IMR-90 (cell line): ENCODE results near the gene E2F3. TPM values are rescaled to one million over a fixed set of nuclear protein-coding genes. Genes with fewer than 3 reads are reported as not detected.
A peak's percentile ranks its signal among the peaks of the same experiment; 100 is the strongest.

Experiments used
- ATAC-seq: fragments of 200-7000 bp; cut with Tn5 transposase; 2 replicates; pipeline ENCODE4 v1.9.1; 2020; ENCODE audit warnings: low read depth, mild to moderate bottlenecking, moderate library complexity
- BruUV-seq: library from RNA; stranded (reverse); fragments of 400-500 nt; replicated peaks from 2 replicates; lab custom pipeline; 2021; lab: Mats Ljungman, UMichigan
- CTCF ChIA-PET: fragments of 300-600 bp; formaldehyde crosslinking; extraction: SDS; loops from one replicate; lab custom pipeline; 2021; ENCODE audit warnings: antibody characterized with exemption; lab: Yijun Ruan, JAX
- POLR2A ChIA-PET: fragments of 300-600 bp; sonication (Branson Sonifier 250); formaldehyde crosslinking; loops from one replicate; lab custom pipeline; 2022; ENCODE audit warnings: antibody characterized with exemption; ENCODE audit not compliant: unreplicated experiment; lab: Charles Lee
- DNase-seq: peaks from one replicate; pipeline ENCODE4 v3.0.0; 2013
- H2AFZ ChIP-seq: replicated peaks from 2 replicates; pipeline ENCODE3; 2013; ENCODE audit warnings: low read length, mild to moderate bottlenecking; ENCODE audit not compliant: poor library complexity
- H2AK5ac ChIP-seq: 2 replicates; pipeline ENCODE4 v1.6.1; 2013; ENCODE audit warnings: low read depth, low read length, inconsistent platforms
- H2AK9ac ChIP-seq: replicated peaks from 2 replicates; pipeline ENCODE3; 2013; ENCODE audit warnings: mild to moderate bottlenecking, low read depth, low read length, moderate library complexity; ENCODE audit not compliant: poor library complexity
- H2BK120ac ChIP-seq: 2 replicates; pipeline ENCODE4 v1.6.1; 2013; ENCODE audit warnings: low read depth, low read length, inconsistent platforms
- H2BK15ac ChIP-seq: 3 replicates; pipeline ENCODE4 v1.6.1; 2013; ENCODE audit warnings: low read depth, low read length, inconsistent platforms
- H2BK20ac ChIP-seq: 2 replicates; pipeline ENCODE4 v1.6.1; 2013; ENCODE audit warnings: low read depth, mild to moderate bottlenecking, inconsistent platforms, low read length, moderate library complexity
- H2BK5ac ChIP-seq: 2 replicates; pipeline ENCODE4 v1.6.1; 2013; ENCODE audit warnings: mild to moderate bottlenecking, low read depth, low read length, inconsistent platforms; ENCODE audit not compliant: poor library complexity, severe bottlenecking
- H3K14ac ChIP-seq: replicated peaks from 2 replicates; pipeline ENCODE4 v1.6.1; 2013; ENCODE audit warnings: low read depth, low read length, inconsistent platforms
- H3K18ac ChIP-seq: 2 replicates; pipeline ENCODE4 v1.6.1; 2013; ENCODE audit warnings: low read depth, low read length, control low read depth
- H3K23ac ChIP-seq: 2 replicates; pipeline ENCODE4 v1.6.1; 2013; ENCODE audit warnings: low read depth, low read length, inconsistent platforms
- H3K27ac ChIP-seq: 2 replicates; pipeline ENCODE4 v1.5.1; 2013; ENCODE audit warnings: mild to moderate bottlenecking, control low read depth, low read length; ENCODE audit not compliant: insufficient read depth
- H3K27me3 ChIP-seq: 2 replicates; pipeline ENCODE4 v1.6.1; 2013; ENCODE audit warnings: low read length; ENCODE audit not compliant: control insufficient read depth, insufficient read depth
- H3K36me3 ChIP-seq: 2 replicates; pipeline ENCODE4 v1.6.1; 2013; ENCODE audit warnings: low read length, mixed read lengths; ENCODE audit not compliant: control insufficient read depth, insufficient read depth
- H3K4ac ChIP-seq: 2 replicates; pipeline ENCODE4 v1.6.1; 2013; ENCODE audit warnings: low read depth, low read length, inconsistent platforms
- H3K4me1 ChIP-seq: 2 replicates; pipeline ENCODE4 v1.6.1; 2013; ENCODE audit warnings: low read length, mixed read lengths; ENCODE audit not compliant: control insufficient read depth, insufficient read depth
- H3K4me2 ChIP-seq: 2 replicates; pipeline ENCODE4 v1.6.1; 2013; ENCODE audit warnings: low read depth, mild to moderate bottlenecking, control low read depth, low read length, moderate library complexity
- H3K4me3 ChIP-seq: 2 replicates; pipeline ENCODE4 v1.5.1; 2013; ENCODE audit warnings: low read depth, mild to moderate bottlenecking, control low read depth, low read length, moderate library complexity; ENCODE audit not compliant: insufficient read depth
- H3K56ac ChIP-seq: 2 replicates; pipeline ENCODE4 v1.6.1; 2013; ENCODE audit warnings: low read length, inconsistent platforms; ENCODE audit not compliant: insufficient read depth; ENCODE audit errors: extremely low read depth
- H3K79me1 ChIP-seq, 2 experiments: 2 replicates each; pipeline ENCODE4 v1.6.1; 2013; ENCODE audit warnings: low read length in 2 of 2, inconsistent platforms in 1 of 2, low read depth in 1 of 2
- H3K9ac ChIP-seq: 2 replicates; pipeline ENCODE4 v1.6.1; 2013; ENCODE audit warnings: low read depth, low read length, control low read depth
- H3K9me1 ChIP-seq: 2 replicates; pipeline ENCODE4 v1.6.1; 2013; ENCODE audit warnings: low read length, inconsistent platforms; ENCODE audit not compliant: insufficient read depth
- H3K9me3 ChIP-seq: 2 replicates; pipeline ENCODE4 v1.6.1; 2013; ENCODE audit warnings: low read length; ENCODE audit not compliant: control insufficient read depth, insufficient read depth
- H4K20me1 ChIP-seq: 2 replicates; pipeline ENCODE4 v1.6.1; 2013; ENCODE audit warnings: low read length, inconsistent platforms; ENCODE audit not compliant: insufficient read depth
- H4K5ac ChIP-seq: 2 replicates; pipeline ENCODE4 v1.6.1; 2013; ENCODE audit warnings: mild to moderate bottlenecking, low read depth, low read length, control low read depth
- H4K8ac ChIP-seq, 2 experiments: 2 replicates each; pipeline ENCODE4 v1.6.1; 2013; ENCODE audit warnings: low read depth in 2 of 2, low read length in 2 of 2, control low read depth in 1 of 2, inconsistent platforms in 1 of 2
- H4K91ac ChIP-seq: 2 replicates; pipeline ENCODE4 v1.6.1; 2013; ENCODE audit warnings: low read depth, low read length, inconsistent platforms; ENCODE audit not compliant: insufficient read depth
- BHLHE40 ChIP-seq: fragments of 150-350 bp; IDR thresholded peaks from 2 replicates; pipeline ENCODE4 v1.6.1; 2016; ENCODE audit warnings: mild to moderate bottlenecking, low read depth, low read length
- CHD1 ChIP-seq: IDR thresholded peaks from 2 replicates; pipeline ENCODE4 v1.6.1; 2012; ENCODE audit warnings: low read depth, low read length, improper control_type of control experiment
- CTCF ChIP-seq: conservative IDR thresholded peaks from 2 replicates; pipeline ENCODE4 v1.5.1; 2012; ENCODE audit warnings: mild to moderate bottlenecking, low read depth, low read length, improper control_type of control experiment
- ELK1 ChIP-seq: fragments of 150-350 bp; IDR thresholded peaks from 2 replicates; pipeline ENCODE4 v1.6.1; 2016; ENCODE audit warnings: low read depth, mild to moderate bottlenecking, low read length, moderate library complexity, borderline replicate concordance
- FOS ChIP-seq: fragments of 150-350 bp; IDR thresholded peaks from 2 replicates; pipeline ENCODE4 v1.6.1; 2016; ENCODE audit warnings: low read depth, low read length
- MAFK ChIP-seq: IDR thresholded peaks from 2 replicates; pipeline ENCODE4 v1.6.1; 2012; ENCODE audit warnings: low read depth, low read length, improper control_type of control experiment
- MXI1 ChIP-seq: IDR thresholded peaks from 2 replicates; pipeline ENCODE4 v1.6.1; 2012; ENCODE audit warnings: low read depth, mild to moderate bottlenecking, low read length, moderate library complexity, borderline replicate concordance
- POLR2A ChIP-seq: IDR thresholded peaks from 2 replicates; pipeline ENCODE4 v1.6.1; 2012; ENCODE audit warnings: mild to moderate bottlenecking, low read depth, low read length
- RAD21 ChIP-seq: IDR thresholded peaks from 2 replicates; pipeline ENCODE4 v1.6.1; 2012; ENCODE audit warnings: low read length, improper control_type of control experiment
- RCOR1 ChIP-seq: IDR thresholded peaks from 2 replicates; pipeline ENCODE4 v1.6.1; 2012; ENCODE audit warnings: mild to moderate bottlenecking, low read length, improper control_type of control experiment; ENCODE audit not compliant: insufficient replicate concordance
- RFX5 ChIP-seq: IDR thresholded peaks from 2 replicates; pipeline ENCODE4 v1.8.0; 2012; ENCODE audit warnings: low read depth, mild to moderate bottlenecking, low read length, moderate library complexity
- USF2 ChIP-seq: fragments of 150-350 bp; IDR thresholded peaks from 2 replicates; pipeline ENCODE4 v1.6.1; 2017; ENCODE audit warnings: mild to moderate bottlenecking, antibody characterized with exemption, low read length, low read depth
- WGBS, 2 experiments: methylation state at CpG; one replicate each; pipeline versions ENCODE4 v1.1.5 to v1.1.7; 2013; ENCODE audit warnings: missing lambda C conversion rate in 2 of 2; ENCODE audit not compliant: insufficient read length in 1 of 2; ENCODE audit errors: extremely low coverage in 2 of 2; 5-methylcytosine and 5-hydroxymethylcytosine counted together
- dilution Hi-C: fragments of 300-500 bp; cut with HindIII; formaldehyde crosslinking; loops from one replicate; pipeline ENCODE4 v1.14.3; 2018; ENCODE audit warnings: low sequenced_read_pairs; ENCODE audit not compliant: unreplicated experiment
- in situ Hi-C: fragments of 300-500 bp; cut with MboI; formaldehyde crosslinking; loops from 3 replicates; pipeline ENCODE4 v1.14.3; 2019; ENCODE audit warnings: low sequenced_read_pairs, inconsistent platforms, mixed read lengths
- intact Hi-C: fragments of 100-400 bp; cut with micrococcal nuclease; formaldehyde crosslinking; loops from 2 replicates; pipeline ENCODE4 v1.10.0; 2022
- polyA plus RNA-seq, 3 experiments: library from polyadenylated mRNA; depleted of rRNA; stranded (reverse); fragments of >200 nt; gene quantifications; 2 replicates each; pipeline ENCODE4 v1.2.3, GENCODE V29; 2012; ENCODE audit warnings: low replicate concordance in 1 of 3
- total RNA-seq: library from RNA; depleted of rRNA; stranded (reverse); fragments of >200 nt; gene quantifications from 2 replicates; pipeline ENCODE4 v1.2.3, GENCODE V29; 2012

The E2F3 gene
- total and polyA plus RNA-seq, 2 of the 4 experiments (the other 2 are of a cell fraction) = 2.3 to 8.2 TPM

DNA sequence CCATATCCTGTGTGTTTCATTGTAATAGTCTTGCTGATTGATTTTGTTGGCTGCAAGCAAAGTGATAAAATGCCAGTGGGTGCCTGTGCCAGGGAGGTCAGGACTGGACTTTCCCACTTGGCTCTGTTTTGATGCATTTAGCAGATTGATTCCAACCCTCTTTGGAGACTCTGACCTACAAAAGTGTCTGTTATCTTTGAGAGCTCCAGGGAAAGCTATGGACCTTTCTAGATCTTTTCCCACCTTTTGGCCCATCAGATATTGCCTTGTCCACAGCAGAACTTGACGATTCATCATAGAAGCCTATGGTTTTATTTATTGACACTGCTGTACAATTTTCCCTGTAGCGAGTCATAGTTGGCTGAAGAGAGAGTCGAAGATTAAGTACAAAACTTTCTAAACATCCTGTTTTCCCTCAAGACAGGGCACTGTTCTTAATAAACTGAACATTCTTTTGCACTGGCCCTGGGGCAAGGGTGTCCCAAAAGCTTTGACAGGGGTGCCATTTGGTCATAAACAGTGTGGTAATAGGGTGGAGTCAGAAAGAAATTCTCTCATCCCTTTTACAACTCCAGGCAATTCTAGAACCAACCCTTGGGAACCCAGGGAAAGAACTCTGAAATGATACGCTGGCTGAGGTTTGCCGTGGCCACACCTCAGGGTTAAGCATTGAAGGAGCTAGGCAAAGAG, 53.7 kb downstream of the E2F3 start:
- Histone ChIP-seq H3K4me3 (no peak overlapping the region), H4K91ac (no peak overlapping the region), H2BK5ac (no peak overlapping the region), H3K4me1 (peaks cover 7% of the 10 kb centered on the region), H4K20me1 (peaks cover 56% of the 10 kb centered on the region), H4K8ac (peak overlapping the region in 1 of 2 experiments; percentile 60; a peak in 1 of 4 replicates), H2BK120ac (no peak overlapping the region), H3K56ac (no peak overlapping the region), H2BK15ac (no peak overlapping the region), H3K36me3 (no peaks in the 10 kb centered on the region; the same call in 1 of the 2 replicates), H3K9me3 (no peaks in the 10 kb centered on the region), H3K18ac (no peak overlapping the region), H3K14ac (no peak overlapping the region), H2BK20ac (no peak overlapping the region), H3K4ac (0 out of 2 replicates have a peak overlapping the region, but pooled peaks have one; percentile 24), H3K4me2 (peak overlapping the region; percentile 42), H2AFZ (no peak overlapping the region), H3K23ac (no peak overlapping the region), H4K5ac (no peak overlapping the region), H3K27ac (no peak overlapping the region), H3K9me1 (peaks cover 12% of the 10 kb centered on the region), H3K27me3 (no peaks in the 10 kb centered on the region), H2AK9ac (peak overlapping the region; percentile 12), H3K9ac (no peak overlapping the region), H3K79me1 (peaks cover 41 to 57% of the 10 kb centered on the region in 2 experiments), H2AK5ac (no peak overlapping the region)
- 100% methylated on average over 1 of the region's 5 CpGs; no CpG with 5 or more reads in 1 of the 2 experiments for WGBS, 2 experiments
- in situ Hi-C loops (no loop called here), intact Hi-C loops (no loop called here), dilution Hi-C loops (no loop called here)
- CTCF ChIA-PET = interaction anchor here (0.6 kb wide), 1 partner anchor 74 kb away, joined by 3 read pairs; no protein-coding TSS in a partner anchor
- POLR2A ChIA-PET = no interaction called here
- BruUV-seq = no TSS peak
- peak; percentile 57 for DNase-seq
- TF ChIP-seq POLR2A (no peak), BHLHE40 (no peak), MXI1 (no peak), CHD1 (no peak), CTCF (no peak), RCOR1 (no peak), USF2 (no peak), ELK1 (no peak), RFX5 (no peak), FOS (no peak), RAD21 (no peak), MAFK (no peak)
- ATAC-seq = peak; percentile 91
